Measurements from ENCODE around the gene LAMB3. TPM values are rescaled to one million over a fixed set of nuclear protein-coding genes. Genes with fewer than 3 reads are reported as not detected.

The LAMB3 gene
- total RNA-seq, 1 donor from 2014 or later = 0.52 TPM

DNA sequence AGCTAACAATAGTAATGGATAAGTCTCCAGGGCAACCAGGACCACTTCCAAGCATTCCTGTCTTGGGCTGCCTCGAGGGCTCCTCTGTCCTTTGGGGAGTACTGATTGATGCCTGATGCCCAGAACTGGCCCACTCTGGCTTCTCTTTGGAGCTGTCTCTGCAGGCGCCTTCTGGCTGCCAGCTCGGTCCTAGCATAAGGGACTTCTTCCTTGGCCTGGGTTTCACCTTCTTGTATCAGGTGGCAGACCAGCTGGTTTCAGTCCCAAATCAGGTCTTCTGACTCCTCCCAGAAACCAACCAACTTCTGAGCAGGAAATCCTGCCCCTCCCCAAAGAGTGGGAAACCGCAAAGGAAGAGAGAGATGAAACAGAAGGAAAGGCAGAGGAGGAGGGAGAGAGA, 33.6 kb upstream of the LAMB3 start:
- Histone ChIP-seq H3K9me3 (ENCODE audit: control insufficient read depth in 3 of 3, low read length in 3 of 3) (no peaks in the 10 kb centered on the region), H3K27me3 (ENCODE audit: control insufficient read depth in 3 of 3, insufficient read depth in 3 of 3, low read length in 3 of 3) (no peaks in the 10 kb centered on the region), H3K4me3 (ENCODE audit: low read length in 3 of 3) (no peak overlapping the region), H3K27ac (ENCODE audit: low read depth, low read length) (no peak overlapping the region), H3K9ac (ENCODE audit: low read depth in 1 of 3, low read length in 3 of 3) (no peak overlapping the region), H3K36me3 (ENCODE audit: control insufficient read depth in 3 of 3, insufficient read depth in 3 of 3, low read length in 3 of 3) (no peaks in the 10 kb centered on the region), H3K4me1 (ENCODE audit: control insufficient read depth in 3 of 3, insufficient read depth in 3 of 3, low read length in 3 of 3) (peaks cover 0 to 15% (median 9%) of the 10 kb centered on the region in 3 donors)

DNA sequence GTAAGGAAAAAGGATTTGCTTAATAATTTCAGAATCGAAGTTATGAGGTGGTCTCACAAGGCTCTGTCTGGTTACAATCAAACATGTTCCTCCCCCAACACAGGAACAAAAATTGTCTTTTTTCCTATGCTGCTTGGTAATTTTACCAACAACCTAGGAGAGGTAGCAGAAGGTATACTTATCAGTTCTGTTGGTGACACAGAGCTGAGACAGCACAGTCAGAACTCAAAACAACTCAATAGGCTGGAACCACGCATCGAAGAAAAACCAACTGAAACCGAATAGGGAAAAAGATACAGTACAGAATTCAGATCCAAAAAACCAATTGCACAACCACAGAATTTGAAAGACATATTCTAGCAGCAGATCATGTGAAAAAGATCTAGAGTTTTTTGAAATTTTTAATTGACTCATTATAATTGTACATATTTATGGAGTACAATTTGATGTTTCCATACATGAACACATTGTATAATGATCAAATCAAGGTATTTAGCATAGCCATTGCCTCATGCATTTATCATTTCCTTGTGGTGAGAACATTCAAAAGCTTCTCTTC, 26.8 kb upstream of the LAMB3 start:
- H3K27ac ChIP-seq (ENCODE audit: low read depth, low read length) = no peak overlapping the region
- H3K9ac ChIP-seq (ENCODE audit: low read depth in 1 of 3, low read length in 3 of 3) = no peak overlapping the region
- no peak overlapping the region for H3K4me3 ChIP-seq (ENCODE audit: low read length in 3 of 3)
- no peaks in the 10 kb centered on the region for H3K9me3 ChIP-seq (ENCODE audit: control insufficient read depth in 3 of 3, low read length in 3 of 3)
- H3K36me3 ChIP-seq (ENCODE audit: control insufficient read depth in 3 of 3, insufficient read depth in 3 of 3, low read length in 3 of 3) = peaks cover 0 to 6% (median 4%) of the 10 kb centered on the region in 3 donors
- H3K27me3 ChIP-seq (ENCODE audit: control insufficient read depth in 3 of 3, insufficient read depth in 3 of 3, low read length in 3 of 3) = no peaks in the 10 kb centered on the region
- peaks cover 6 to 26% (median 13%) of the 10 kb centered on the region in 3 donors for H3K4me1 ChIP-seq (ENCODE audit: control insufficient read depth in 3 of 3, insufficient read depth in 3 of 3, low read length in 3 of 3)

DNA sequence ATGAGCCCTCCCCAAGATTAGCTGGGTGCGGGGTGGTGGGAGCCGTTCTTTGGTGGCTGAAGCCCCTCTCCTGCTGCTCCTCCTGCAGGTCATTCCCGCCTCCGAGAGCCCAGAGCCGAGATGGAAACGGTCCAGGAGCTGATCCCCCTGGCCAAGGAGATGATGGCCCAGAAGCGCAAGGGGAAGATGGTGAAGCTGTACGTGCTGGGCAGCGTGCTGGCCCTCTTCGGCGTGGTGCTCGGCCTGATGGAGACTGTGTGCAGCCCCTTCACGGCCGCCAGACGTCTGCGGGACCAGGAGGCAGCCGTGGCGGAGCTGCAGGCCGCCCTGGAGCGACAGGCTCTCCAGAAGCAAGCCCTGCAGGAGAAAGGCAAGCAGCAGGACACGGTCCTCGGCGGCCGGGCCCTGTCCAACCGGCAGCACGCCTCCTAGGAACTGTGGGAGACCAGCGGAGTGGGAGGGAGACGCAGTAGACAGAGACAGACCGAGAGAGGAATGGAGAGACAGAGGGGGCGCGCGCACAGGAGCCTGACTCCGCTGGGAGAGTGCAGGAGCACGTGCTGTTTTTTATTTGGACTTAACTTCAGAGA, 23.4 kb upstream of the LAMB3 start:
- Histone ChIP-seq H3K4me1 (ENCODE audit: control insufficient read depth in 3 of 3, insufficient read depth in 3 of 3, low read length in 3 of 3) (peaks cover 30 to 54% (median 40%) of the 10 kb centered on the region in 3 donors), H3K27me3 (ENCODE audit: control insufficient read depth in 3 of 3, insufficient read depth in 3 of 3, low read length in 3 of 3) (no peaks in the 10 kb centered on the region), H3K27ac (ENCODE audit: low read depth, low read length) (peak overlapping the region; percentile 92), H3K9me3 (ENCODE audit: control insufficient read depth in 3 of 3, low read length in 3 of 3) (no peaks in the 10 kb centered on the region), H3K4me3 (ENCODE audit: low read length in 3 of 3) (peak overlapping the region; percentile 79 to 93 (median 90)), H3K9ac (ENCODE audit: low read depth in 1 of 3, low read length in 3 of 3) (peak overlapping the region; percentile 79 to 96 (median 91)), H3K36me3 (ENCODE audit: control insufficient read depth in 3 of 3, insufficient read depth in 3 of 3, low read length in 3 of 3) (peaks cover 0 to 6% (median 4%) of the 10 kb centered on the region in 3 donors)

DNA sequence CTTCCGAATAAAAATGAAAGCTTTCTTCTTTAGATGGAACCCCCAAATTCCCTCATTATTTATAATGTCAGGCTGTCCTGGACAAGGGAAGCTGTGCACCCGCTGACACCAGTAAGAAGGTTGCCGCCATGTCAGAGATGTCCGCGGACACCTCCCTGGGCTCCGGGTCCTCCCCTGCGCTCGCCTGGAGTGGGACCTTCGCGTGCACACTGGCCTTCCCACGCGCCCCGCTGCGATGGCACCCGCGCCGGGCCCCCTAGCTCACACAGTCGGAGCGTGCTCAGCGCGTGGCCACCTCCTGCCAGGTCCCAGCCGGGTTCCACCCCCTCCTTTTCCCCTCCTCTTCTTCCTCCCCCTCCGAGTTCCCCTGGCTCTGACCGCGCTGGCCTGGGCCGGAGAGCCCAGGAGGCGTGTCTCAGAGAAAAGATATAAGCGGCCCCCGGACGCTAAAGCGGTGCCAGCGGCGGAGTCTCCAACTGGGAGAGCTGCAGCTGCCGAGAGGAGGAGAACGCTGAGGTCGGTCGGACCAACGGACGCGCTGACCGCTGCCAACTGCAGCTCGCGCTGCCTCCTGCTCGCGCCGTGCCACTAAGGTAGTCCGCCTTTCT, 22.8 kb upstream of the LAMB3 start, which contains the start of gene G0S2:
Gene G0S2 (plus strand): TSS at position 456 of the 608 bp plus-strand sequence. CDS start 273 bp downstream, outside the sequence.
- peaks cover 36 to 60% (median 43%) of the 10 kb centered on the region in 3 donors for H3K4me1 ChIP-seq (ENCODE audit: control insufficient read depth in 3 of 3, insufficient read depth in 3 of 3, low read length in 3 of 3)
- peaks cover 0 to 6% (median 4%) of the 10 kb centered on the region in 3 donors for H3K36me3 ChIP-seq (ENCODE audit: control insufficient read depth in 3 of 3, insufficient read depth in 3 of 3, low read length in 3 of 3)
- H3K4me3 ChIP-seq (ENCODE audit: low read length in 3 of 3) = peak within 1 kb of the TSS; percentile 79 to 93 (median 90)
- H3K27ac ChIP-seq (ENCODE audit: low read depth, low read length) = peak within 1 kb of the TSS; percentile 92
- H3K27me3 ChIP-seq (ENCODE audit: control insufficient read depth in 3 of 3, insufficient read depth in 3 of 3, low read length in 3 of 3) = no peaks in the 10 kb centered on the region
- H3K9ac ChIP-seq (ENCODE audit: low read depth in 1 of 3, low read length in 3 of 3) = peak within 1 kb of the TSS; percentile 79 to 96 (median 91)
- no peaks in the 10 kb centered on the region for H3K9me3 ChIP-seq (ENCODE audit: control insufficient read depth in 3 of 3, low read length in 3 of 3)

DNA sequence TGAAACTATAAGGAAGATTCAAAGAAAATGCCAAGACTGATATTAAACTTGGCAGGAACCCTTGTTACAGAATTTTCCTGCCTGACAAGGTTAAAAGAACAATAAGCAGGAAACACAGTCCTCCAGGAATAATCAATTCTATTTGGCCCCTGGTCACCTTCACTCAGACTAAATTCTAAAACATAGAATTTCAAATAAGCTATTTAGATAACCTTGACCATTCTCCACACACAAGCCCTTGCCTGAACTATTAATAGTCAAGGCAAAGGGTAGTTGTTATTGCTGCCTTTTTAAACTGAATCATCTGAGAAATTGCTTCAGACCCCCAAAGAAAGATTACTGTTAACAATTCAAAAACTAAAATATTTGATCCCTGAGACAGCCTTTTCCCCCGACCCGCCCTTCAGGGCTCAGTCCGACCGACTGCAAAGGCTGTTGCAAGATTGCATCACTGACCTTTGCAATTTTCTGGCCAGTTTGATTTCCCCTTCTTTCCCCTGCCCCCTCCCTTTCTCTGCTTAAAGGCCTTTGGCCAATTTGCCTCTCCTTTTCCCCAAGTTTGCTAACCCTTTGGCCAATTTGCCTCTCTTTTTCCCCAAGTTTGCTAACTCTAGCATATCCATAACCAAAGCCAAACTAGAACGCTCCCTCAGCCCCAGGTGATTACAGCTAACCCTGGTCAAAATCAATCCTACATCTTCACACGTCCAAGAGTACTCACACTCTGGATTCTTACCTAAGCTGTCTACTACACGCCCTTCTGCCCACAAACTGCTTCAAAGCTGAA, 21.6 kb upstream of the LAMB3 start:
- H3K4me1 ChIP-seq (ENCODE audit: control insufficient read depth in 3 of 3, insufficient read depth in 3 of 3, low read length in 3 of 3) = peaks cover 41 to 64% (median 43%) of the 10 kb centered on the region in 3 donors
- H3K9me3 ChIP-seq (ENCODE audit: control insufficient read depth in 3 of 3, low read length in 3 of 3) = no peaks in the 10 kb centered on the region
- peak overlapping the region; percentile 79 to 96 (median 91) for H3K9ac ChIP-seq (ENCODE audit: low read depth in 1 of 3, low read length in 3 of 3)
- H3K27ac ChIP-seq (ENCODE audit: low read depth, low read length) = peak overlapping the region; percentile 92
- H3K4me3 ChIP-seq (ENCODE audit: low read length in 3 of 3) = peak overlapping the region; percentile 79 to 90 (median 85)
- H3K36me3 ChIP-seq (ENCODE audit: control insufficient read depth in 3 of 3, insufficient read depth in 3 of 3, low read length in 3 of 3) = peaks cover 0 to 6% (median 4%) of the 10 kb centered on the region in 3 donors
- no peaks in the 10 kb centered on the region for H3K27me3 ChIP-seq (ENCODE audit: control insufficient read depth in 3 of 3, insufficient read depth in 3 of 3, low read length in 3 of 3)

DNA sequence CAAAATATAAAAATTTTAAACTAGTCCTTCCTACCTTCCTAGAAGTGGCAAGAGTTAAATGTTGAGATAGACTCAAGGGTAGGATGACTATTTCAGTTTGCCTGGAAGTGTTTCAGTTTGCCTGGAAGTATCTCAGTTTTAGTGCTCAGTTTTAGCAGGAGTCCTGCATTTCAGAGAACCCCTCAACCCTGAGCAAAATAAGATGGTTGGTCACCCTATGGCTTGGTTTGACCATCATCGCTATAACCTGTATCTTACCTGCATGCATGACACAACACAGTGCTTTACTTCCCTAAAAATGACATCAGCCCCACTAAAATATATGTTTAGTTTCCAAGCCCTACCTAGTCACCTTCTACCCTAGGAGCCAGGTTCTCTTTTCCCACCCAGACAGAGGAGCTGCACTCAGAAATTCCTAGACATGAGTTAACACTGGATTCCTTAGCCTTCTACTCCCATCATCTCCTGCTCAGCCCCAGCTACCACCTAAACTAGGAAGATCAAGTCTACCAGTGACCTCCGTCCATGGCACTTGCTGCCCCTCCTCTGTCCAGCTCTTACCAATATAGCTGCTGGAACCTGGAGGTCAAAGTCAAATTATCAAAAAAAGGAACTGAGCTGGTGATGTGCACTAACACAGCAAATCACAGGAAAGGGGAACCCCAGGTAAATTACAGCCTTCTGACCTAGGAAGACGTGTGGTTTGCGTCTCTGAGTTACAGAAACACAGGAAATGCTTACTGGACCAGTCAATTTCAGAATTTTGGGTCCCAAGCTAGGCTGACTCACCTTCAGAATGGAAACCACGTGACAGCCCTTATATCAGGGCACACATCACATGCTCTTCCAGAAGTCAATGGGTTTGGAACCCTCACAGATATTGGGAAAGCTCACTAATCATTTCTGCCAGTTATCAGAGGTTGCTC, 20.7 kb upstream of the LAMB3 start:
- peaks cover 41 to 67% (median 43%) of the 10 kb centered on the region in 3 donors for H3K4me1 ChIP-seq (ENCODE audit: control insufficient read depth in 3 of 3, insufficient read depth in 3 of 3, low read length in 3 of 3)
- peak overlapping the region; percentile 92 for H3K27ac ChIP-seq (ENCODE audit: low read depth, low read length)
- H3K4me3 ChIP-seq (ENCODE audit: low read length in 3 of 3) = peak overlapping the region in 2 of 3 donors; percentile 23 to 85

DNA sequence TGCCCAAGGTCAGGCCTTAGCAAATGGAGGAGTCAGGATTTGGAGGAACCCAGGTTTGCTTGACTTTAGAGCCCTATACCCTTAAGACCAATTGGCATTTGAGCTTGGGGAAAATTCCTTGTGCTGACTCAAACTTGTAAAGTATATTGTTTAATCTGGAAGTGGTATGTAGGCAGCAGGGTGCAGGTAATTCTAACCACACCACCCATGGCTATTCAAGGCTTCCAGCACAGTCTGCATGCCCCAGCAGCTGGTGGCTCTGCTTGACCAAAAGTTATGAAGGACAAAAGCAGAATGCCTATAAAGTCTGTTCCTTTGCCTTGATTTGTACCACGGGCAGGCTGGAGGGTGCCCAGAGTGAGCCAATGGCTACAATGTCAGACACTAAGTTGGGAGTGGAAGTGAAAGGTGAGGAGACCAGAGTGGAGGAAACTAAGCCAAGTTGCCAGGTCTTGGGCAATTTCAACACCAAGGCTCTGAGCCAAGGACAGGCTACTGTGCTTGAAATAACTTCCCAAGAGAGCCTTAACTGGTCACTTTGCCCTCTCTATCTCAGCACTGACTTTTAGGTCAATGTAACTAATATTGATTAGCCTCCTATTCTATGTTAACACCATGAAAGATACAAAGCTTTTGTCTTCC, 18.3 kb upstream of the LAMB3 start:
- peak overlapping the region; percentile 90 for H3K27ac ChIP-seq (ENCODE audit: low read depth, low read length)
- no peaks in the 10 kb centered on the region for H3K27me3 ChIP-seq (ENCODE audit: control insufficient read depth in 3 of 3, insufficient read depth in 3 of 3, low read length in 3 of 3)
- peaks cover 34 to 57% (median 41%) of the 10 kb centered on the region in 3 donors for H3K4me1 ChIP-seq (ENCODE audit: control insufficient read depth in 3 of 3, insufficient read depth in 3 of 3, low read length in 3 of 3)
- H3K9me3 ChIP-seq (ENCODE audit: control insufficient read depth in 3 of 3, low read length in 3 of 3) = no peaks in the 10 kb centered on the region
- peak overlapping the region in 2 of 3 donors; percentile 24 to 32 for H3K4me3 ChIP-seq (ENCODE audit: low read length in 3 of 3)
- peaks cover 0 to under 1% (median 0%) of the 10 kb centered on the region in 3 donors for H3K36me3 ChIP-seq (ENCODE audit: control insufficient read depth in 3 of 3, insufficient read depth in 3 of 3, low read length in 3 of 3)
- peak overlapping the region in 2 of 3 donors; percentile 55 to 63 for H3K9ac ChIP-seq (ENCODE audit: low read depth in 1 of 3, low read length in 3 of 3)

More for the DNA sequence above, 20.7 kb upstream of the LAMB3 start:
- peak overlapping the region in 2 of 3 donors; percentile 91 to 96 for H3K9ac ChIP-seq (ENCODE audit: low read depth in 1 of 3, low read length in 3 of 3)
- no peaks in the 10 kb centered on the region for H3K27me3 ChIP-seq (ENCODE audit: control insufficient read depth in 3 of 3, insufficient read depth in 3 of 3, low read length in 3 of 3)
- H3K9me3 ChIP-seq (ENCODE audit: control insufficient read depth in 3 of 3, low read length in 3 of 3) = no peaks in the 10 kb centered on the region
- peaks cover 0 to 6% (median 4%) of the 10 kb centered on the region in 3 donors for H3K36me3 ChIP-seq (ENCODE audit: control insufficient read depth in 3 of 3, insufficient read depth in 3 of 3, low read length in 3 of 3)

DNA sequence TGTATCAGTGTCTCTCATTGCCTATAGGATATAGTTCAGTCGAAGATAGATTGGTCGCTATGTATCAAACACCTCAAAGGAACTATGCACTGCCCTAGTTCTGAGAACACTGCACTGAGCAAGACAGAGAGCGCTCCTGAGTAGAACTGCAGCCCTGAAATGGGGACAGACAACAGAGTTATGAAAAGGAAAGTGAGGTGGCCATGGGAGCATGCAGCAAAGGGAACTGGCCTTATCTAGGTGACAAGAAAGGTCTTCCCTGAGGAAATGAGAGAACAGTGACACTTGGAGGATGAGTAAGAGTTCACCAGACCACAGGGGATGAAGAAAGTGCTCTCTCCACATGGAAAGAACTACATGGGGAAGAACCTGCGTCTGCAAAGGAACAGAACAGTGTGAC, 15.5 kb upstream of the LAMB3 start:
- no peak overlapping the region for H3K27ac ChIP-seq (ENCODE audit: low read depth, low read length)
- H3K9ac ChIP-seq (ENCODE audit: low read depth in 1 of 3, low read length in 3 of 3) = no peak overlapping the region
- no peak overlapping the region for H3K4me3 ChIP-seq (ENCODE audit: low read length in 3 of 3)
- H3K4me1 ChIP-seq (ENCODE audit: control insufficient read depth in 3 of 3, insufficient read depth in 3 of 3, low read length in 3 of 3) = peaks cover 20 to 32% (median 26%) of the 10 kb centered on the region in 3 donors
- no peaks in the 10 kb centered on the region for H3K27me3 ChIP-seq (ENCODE audit: control insufficient read depth in 3 of 3, insufficient read depth in 3 of 3, low read length in 3 of 3)
- no peaks in the 10 kb centered on the region for H3K9me3 ChIP-seq (ENCODE audit: control insufficient read depth in 3 of 3, low read length in 3 of 3)
- peaks cover 0 to 1% (median 0%) of the 10 kb centered on the region in 3 donors for H3K36me3 ChIP-seq (ENCODE audit: control insufficient read depth in 3 of 3, insufficient read depth in 3 of 3, low read length in 3 of 3)
